Osteocyte (in vitro differentiated cells): ENCODE data around the gene ZNF511. TPM values are rescaled to one million over a fixed set of nuclear protein-coding genes. Genes with fewer than 3 reads are reported as not detected.
A peak's percentile ranks its signal among the peaks of the same experiment; 100 is the strongest.
"Not testable (repeated sequence)": the region's sequence is repeated elsewhere in the genome, so short reads cannot be mapped to it uniquely, and the experiment has no call there.

Experiments
- DNase-seq: peaks from one replicate; pipeline ENCODE4 v3.0.0; 2021; ENCODE audit warnings: mixed read lengths; ENCODE audit not compliant: unreplicated experiment; ENCODE audit errors: extremely low spot score
- H3K27ac Mint-ChIP-seq: one replicate; pipeline ENCODE4 v1.8.0; 2021; ENCODE audit warnings: mild to moderate bottlenecking, mixed read lengths; ENCODE audit not compliant: unreplicated experiment
- H3K27me3 Mint-ChIP-seq: one replicate; pipeline ENCODE4 v1.8.0; 2021; ENCODE audit warnings: mixed read lengths; ENCODE audit not compliant: unreplicated experiment
- H3K36me3 Mint-ChIP-seq: one replicate; pipeline ENCODE4 v1.8.0; 2021; ENCODE audit warnings: mixed read lengths; ENCODE audit not compliant: unreplicated experiment
- H3K4me1 Mint-ChIP-seq: one replicate; pipeline ENCODE4 v1.8.0; 2021; ENCODE audit warnings: mixed read lengths; ENCODE audit not compliant: unreplicated experiment
- H3K4me3 Mint-ChIP-seq: one replicate; pipeline ENCODE4 v1.8.0; 2021; ENCODE audit warnings: mild to moderate bottlenecking, moderate library complexity, mixed read lengths; ENCODE audit not compliant: unreplicated experiment
- H3K9me3 Mint-ChIP-seq: one replicate; pipeline ENCODE4 v1.8.0; 2021; ENCODE audit warnings: mixed read lengths; ENCODE audit not compliant: unreplicated experiment
- CTCF ChIP-seq: fragments of 200-600 bp; sonication (generic); IDR thresholded peaks from 2 replicates; pipeline ENCODE4 v1.5.0; 2021; ENCODE audit warnings: antibody characterized with exemption, mild to moderate bottlenecking, moderate library complexity
- total RNA-seq: library from RNA; stranded (reverse); gene quantifications from 2 replicates; pipeline ENCODE4 v1.2.1, GENCODE V29; 2021

ZNF511 gene
- total RNA-seq, 1 donor from 2014 or later, result 39.1 TPM

- no peaks in the 10 kb centered on the region for H3K36me3 Mint-ChIP-seq
- H3K27me3 Mint-ChIP-seq, result no peaks in the 10 kb centered on the region
- peaks cover 28% of the 10 kb centered on the region for H3K4me1 Mint-ChIP-seq
- TF ChIP-seq CTCF, result no peak
- no peaks in the 10 kb centered on the region for H3K9me3 Mint-ChIP-seq
- no peak overlapping the region for H3K27ac Mint-ChIP-seq
- DNase-seq, result no peak
- no peak overlapping the region for H3K4me3 Mint-ChIP-seq
Observed at GRCh38 chr10:133262696-133263095, 46.0 kb upstream of the ZNF511 start.

DNA sequence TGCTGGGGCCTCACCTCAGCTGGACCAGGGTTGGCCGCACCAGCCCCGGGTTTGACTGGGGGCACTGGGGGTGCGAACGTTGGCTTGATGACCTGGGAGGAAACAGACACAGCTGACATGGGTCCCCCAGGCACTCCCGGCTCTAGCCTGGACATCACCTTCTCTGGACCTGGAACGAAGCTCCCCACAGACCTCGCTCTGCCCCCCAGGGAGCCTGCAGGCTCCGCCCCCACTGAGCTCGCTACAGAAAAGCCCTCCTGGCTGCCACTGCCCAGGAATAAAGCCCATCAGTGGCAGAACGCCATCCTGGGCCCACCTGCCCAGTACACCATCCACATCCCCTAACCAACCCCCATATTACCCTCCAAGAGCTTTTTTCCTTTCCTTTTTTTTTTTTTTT lies 45.0 kb upstream of the ZNF511 start:
- Mint-ChIP-seq H3K4me3 (peak overlapping the region; percentile 14), H3K27ac (no peak overlapping the region), H3K27me3 (no peaks in the 10 kb centered on the region), H3K36me3 (no peaks in the 10 kb centered on the region), H3K9me3 (no peaks in the 10 kb centered on the region), H3K4me1 (peaks cover 28% of the 10 kb centered on the region)
- TF ChIP-seq CTCF, result no peak
- DNase-seq, result no peak

DNA sequence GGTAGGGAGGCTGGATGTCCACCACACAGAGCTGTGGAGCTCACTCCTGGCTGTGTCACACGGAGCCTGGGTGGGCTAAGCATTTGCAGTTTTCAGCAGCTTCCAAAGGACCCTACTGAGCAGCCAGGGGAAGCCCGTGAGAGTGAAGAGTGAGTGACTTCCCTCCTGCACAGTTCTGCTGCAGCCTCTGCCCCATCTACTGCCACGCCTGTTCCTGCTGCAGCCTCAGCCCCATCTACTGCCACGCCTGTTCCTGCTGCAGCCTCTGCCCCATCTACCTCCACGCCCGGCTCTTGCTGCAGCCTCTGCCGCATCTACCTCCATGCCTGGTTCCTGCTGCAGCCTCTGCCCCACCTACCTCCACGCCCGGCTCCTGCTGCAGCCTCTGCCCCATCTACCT lies 44.3 kb upstream of the ZNF511 start:
- H3K27me3 Mint-ChIP-seq, result no peaks in the 10 kb centered on the region
- no peaks in the 10 kb centered on the region for H3K9me3 Mint-ChIP-seq
- H3K27ac Mint-ChIP-seq, result no peak overlapping the region
- no peak overlapping the region for H3K4me3 Mint-ChIP-seq
- no peaks in the 10 kb centered on the region for H3K36me3 Mint-ChIP-seq
- TF ChIP-seq CTCF, result no peak
- DNase-seq, result no peak
- peaks cover 22% of the 10 kb centered on the region for H3K4me1 Mint-ChIP-seq

DNA sequence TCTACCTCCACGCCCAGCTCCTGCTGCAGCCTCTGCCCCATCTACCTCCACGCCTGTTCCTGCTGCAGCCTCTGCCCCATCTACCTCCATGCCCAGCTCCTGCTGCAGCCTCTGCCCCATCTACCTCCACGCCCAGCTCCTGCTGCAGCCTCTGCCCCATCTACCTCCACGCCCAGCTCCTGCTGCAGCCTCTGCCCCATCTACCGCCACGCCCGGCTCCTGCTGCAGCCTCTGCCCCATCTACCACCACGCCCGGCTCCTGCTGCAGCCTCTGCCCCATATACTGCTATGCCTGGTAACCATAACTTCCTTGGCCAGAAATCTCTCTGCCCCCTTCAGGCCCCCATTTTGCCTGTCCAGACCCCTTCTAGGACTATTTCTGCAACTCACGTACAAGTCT lies 43.7 kb upstream of the ZNF511 start:
- not testable (repeated sequence) for H3K9me3 Mint-ChIP-seq, H3K27ac Mint-ChIP-seq, H3K4me3 Mint-ChIP-seq, DNase-seq, H3K36me3 Mint-ChIP-seq, H3K27me3 Mint-ChIP-seq
- H3K4me1 Mint-ChIP-seq, result peaks cover 17% of the 10 kb centered on the region

DNA sequence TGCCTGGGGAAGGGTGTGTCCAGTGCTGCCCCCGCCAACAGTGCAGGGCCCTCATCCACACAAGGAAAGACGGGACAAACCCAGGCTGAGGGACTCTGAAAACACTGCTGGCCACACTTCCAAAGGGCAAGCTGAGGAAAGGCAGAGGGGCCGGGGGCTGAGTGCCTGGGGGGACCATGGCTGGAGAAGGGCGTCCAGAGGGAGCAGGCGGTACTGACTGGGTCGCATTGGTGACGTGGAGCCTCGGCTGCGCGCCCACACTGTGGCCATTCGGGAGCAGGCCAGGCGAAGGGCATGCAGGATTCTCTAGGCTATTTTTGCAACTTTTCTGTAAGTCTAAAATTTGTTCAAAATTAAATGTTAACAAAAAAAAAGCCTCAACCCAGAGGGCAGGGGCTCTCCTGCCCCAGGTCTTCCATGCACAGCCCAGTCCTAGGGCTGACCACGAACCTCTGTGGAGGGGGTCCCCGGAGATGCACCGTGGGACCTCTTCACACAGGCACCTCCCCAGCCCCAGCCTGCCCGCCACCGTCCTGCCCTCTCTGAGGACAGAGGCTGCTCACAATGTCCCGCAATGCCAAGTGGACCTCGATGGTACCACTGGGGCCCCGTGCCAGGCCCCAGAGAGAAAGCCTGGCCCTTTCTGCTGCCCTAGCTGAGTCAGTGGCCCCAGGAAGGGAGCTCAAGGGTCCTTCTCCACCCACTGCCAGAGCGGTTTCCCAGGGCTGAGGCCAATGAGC lies 42.5 kb upstream of the ZNF511 start:
- H3K36me3 Mint-ChIP-seq, result no peaks in the 10 kb centered on the region
- no peak overlapping the region for H3K27ac Mint-ChIP-seq
- no peaks in the 10 kb centered on the region for H3K9me3 Mint-ChIP-seq
- TF ChIP-seq CTCF, result no peak
- H3K27me3 Mint-ChIP-seq, result no peaks in the 10 kb centered on the region
- no peak for DNase-seq
- H3K4me1 Mint-ChIP-seq, result peaks cover 7% of the 10 kb centered on the region
- H3K4me3 Mint-ChIP-seq, result no peak overlapping the region
